GM21737 (cell line): ENCODE results near the gene LAYN.

ENCODE experiments used
- ATAC-seq: cut with Tn5 transposase; IDR thresholded peaks from one replicate; pipeline ENCODE4 v1.9.1; 2021; ENCODE audit warnings: mild to moderate bottlenecking, moderate library complexity; ENCODE audit not compliant: unreplicated experiment

The LAYN gene

DNA sequence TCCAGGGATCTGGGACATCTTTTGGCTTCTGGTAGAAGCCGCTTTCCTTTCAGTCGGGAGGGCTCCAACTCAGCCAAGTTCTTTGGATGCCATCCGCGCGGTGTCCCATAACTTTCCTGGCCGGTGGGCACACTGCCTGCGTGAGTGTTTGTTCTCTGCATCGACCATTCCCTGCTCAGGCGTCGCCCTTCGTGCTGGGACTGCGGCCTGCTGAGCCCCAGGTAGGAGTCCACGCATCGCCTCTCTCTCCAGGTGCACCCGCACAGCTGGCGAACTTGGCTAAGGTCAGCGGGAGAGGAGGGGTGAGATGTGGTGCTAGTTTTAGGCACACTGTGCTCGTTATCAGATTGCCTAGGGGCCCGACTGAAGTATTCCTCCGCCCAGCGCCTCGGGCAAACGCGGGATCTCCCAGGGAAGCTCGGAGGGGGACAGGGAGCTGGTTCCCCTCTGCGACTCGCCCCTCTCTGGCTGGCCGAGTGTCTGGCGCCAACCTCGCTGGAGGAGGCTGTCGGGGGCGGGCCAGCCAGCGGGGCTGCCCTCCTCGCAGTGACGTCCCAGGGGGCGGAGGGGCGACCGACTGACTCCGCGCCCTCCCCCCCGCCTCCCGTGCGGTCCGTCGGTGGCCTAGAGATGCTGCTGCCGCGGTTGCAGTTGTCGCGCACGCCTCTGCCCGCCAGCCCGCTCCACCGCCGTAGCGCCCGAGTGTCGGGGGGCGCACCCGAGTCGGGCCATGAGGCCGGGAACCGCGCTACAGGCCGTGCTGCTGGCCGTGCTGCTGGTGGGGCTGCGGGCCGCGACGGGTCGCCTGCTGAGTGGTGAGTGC, at the start of gene LAYN:
Gene LAYN (plus strand): TSS at position 607 of the 823 bp plus-strand sequence. CDS start 124 bp downstream, at position 731.
- no peak for ATAC-seq

DNA sequence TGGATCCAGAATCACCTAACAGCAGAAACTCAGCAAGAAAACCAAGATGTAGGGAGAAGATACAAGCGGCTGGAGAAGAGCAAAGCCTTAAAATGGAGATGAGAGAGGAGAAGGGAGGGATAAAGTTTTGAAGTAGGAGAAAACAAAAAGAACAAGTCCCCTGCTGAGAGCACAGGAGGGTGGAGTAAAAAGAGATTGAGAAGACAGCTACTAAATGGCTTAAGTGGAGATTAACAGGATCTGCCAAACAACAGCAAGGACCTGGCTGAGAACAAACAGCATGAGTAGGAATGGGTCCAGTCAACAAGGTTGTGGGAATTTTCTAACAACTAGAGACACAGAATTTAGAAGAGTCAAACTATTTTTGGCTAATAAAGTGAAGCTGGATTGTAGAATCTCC, 46.5 kb upstream of the LAYN start:
- ATAC-seq = no peak

GRCh38 chr11:111499483-111499882, 41.0 kb upstream of the LAYN start:
- no peak for ATAC-seq

- no peak for ATAC-seq
These were observed 40.0 kb upstream of the LAYN start for GRCh38 chr11:111500481-111500880.

DNA sequence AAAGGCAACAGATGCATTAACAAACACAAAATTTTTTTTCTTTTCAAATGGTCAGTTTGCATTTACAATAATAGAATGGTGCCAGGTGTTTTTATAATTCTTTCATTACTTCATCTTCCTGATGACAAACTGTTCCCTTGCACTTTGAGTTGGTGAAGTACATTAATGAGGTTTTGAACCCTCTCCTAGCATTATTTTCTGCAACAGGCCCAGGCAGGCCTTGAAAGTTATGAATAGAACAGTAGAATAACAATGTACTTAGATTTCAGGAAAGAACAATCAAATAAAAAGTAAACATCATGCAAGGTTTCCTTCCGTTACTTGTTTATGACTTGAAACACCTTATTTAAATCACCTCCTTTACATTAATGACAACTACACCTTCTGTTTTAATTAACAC, 37.9 kb upstream of the LAYN start:
- ATAC-seq = no peak

GRCh38 chr11:111510311-111510710, 30.2 kb upstream of the LAYN start:
- no peak for ATAC-seq

DNA sequence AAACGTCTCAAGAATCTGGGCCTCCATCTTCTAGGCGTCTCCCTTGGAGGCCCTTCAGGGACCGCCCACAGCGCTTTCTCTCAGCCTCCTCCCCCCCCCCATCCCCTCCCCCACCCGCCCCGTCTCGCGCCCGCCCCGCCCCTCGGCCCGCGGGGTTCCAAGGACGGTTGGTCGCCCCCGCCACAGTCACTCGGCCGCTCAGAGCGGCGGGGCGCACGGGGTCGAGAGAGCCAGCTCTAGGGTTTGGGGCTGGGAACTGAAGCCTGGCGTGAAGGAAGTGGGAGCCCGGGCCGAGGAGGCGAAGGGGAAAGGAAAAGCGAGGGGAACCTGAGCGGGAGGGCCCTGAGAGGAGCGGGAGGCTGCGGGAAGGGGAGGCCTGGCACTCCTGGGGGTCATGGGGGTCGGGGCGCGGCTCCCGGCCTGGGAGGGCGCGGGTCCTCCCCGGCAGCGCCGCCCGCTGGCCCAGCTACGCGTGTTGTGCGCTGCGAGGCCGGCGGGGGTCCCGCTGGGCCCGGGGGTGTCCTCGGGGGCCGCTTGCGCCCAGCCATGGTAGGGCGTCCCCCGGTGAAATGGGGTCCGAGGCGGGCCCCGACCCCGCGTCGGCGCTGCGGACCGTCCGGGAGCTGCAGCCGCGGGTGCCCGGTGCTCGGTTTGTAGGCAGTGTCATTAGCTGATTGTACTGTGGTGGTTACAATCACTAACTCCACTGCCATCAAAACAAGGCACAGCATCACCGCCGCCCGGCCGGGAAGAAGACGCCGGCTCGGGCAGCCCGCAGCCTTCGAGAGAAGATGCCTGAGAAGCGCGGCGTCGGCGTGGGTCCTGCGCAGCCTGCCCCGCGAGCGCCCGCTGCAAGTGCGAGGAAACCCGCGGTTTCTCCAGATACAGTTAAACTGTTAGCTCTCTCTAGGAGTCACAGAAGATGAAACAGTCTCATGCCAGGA, 28.0 kb upstream of the LAYN start, which contains the start of gene BTG4:
Gene BTG4 (minus strand): TSS at position 91 of the 944 bp plus-strand sequence. CDS start 13,610 bp downstream, outside the sequence.
- no peak for ATAC-seq

GRCh38 chr11:111513240-111513605, 27.3 kb upstream of the LAYN start:
- no peak for ATAC-seq

GRCh38 chr11:111514216-111515031, 26.1 kb upstream of the LAYN start, which contains the start of gene HOATZ:
Gene HOATZ (plus strand): TSS chr11:111514778. CDS start chr11:111514785, 7 bp downstream.
- ATAC-seq = no peak

DNA sequence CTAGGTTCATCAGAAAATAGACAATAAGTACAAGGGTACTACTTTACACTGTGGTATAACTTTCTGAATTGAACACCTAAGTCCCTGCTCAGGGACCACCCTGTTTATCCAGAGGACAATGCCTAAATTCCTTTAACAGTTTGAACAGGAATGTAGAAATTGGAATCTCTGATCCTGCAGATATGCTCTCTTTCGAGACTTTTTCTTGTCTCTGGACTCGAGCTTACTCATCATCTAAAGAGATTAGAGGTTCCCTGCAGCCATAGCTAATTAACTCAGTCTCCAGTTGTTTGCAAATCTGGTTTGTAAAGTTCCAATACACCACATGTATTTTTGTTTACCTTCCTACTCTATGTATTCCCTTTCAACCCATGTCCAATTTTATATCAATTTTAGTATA, 24.9 kb upstream of the LAYN start:
- no peak for ATAC-seq

DNA sequence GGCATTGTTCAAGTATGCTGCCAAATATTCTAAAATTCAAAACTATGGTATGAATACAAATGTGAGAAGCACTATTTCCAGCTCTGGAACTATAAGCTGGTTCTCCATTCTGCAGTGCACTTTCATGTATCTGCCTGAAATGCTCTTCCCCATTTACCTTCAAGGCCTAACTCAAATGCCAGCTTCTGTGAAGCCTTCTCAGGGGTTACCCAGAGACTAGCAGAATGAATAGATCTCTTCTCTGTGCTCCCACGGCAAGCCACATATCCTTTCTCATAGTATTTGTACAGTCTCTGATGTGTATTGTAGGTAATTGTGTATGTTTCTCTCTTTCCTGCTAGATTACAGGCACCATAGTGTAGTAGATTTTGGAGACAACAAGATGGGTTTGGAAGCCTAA, 21.9 kb upstream of the LAYN start:
- no peak for ATAC-seq

DNA sequence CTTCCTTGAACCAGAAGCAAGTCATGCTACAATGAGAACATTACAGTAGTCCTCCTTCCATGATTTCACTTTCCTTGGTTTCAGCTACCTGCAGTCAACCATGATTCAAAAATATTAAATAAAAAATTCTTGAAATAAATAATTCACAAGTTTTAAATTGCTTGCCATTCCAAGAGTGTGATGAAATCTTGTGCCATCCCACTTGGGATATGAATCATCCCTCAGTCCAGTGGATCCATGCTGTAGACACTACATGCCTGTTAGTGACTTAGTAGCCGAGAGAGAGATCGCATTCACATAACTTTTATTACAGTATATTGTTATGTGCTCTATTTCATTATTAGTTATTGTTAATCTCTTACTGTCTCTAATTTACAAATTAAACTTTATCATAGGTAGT, 20.0 kb upstream of the LAYN start:
- ATAC-seq = no peak

DNA sequence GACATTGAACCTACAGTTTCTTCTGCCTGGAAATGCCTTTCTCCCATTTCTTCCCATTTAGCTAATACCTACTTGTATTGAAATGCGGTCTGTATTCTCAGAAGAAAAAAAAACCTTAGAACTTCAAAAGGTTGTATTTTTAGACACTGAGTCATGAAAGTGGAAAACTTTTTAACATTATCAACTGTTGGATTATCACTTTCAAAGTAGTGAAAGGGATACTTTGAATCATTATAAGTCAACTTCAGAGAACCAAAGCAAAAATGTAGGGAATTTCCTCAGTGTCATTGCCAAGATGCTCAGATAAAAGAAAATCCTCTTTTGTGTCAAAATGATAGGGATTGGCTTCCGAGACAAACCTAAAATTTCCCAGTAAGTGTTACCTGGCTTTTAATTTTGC, 19.4 kb upstream of the LAYN start:
- ATAC-seq = no peak

GRCh38 chr11:111522426-111522825, 18.1 kb upstream of the LAYN start:
- ATAC-seq = no peak

- ATAC-seq = no peak
These were observed 17.2 kb upstream of the LAYN start for GRCh38 chr11:111523343-111523742.

- ATAC-seq = no peak
These were observed 16.5 kb upstream of the LAYN start for GRCh38 chr11:111524056-111524455.

- no peak for ATAC-seq
These were observed 15.1 kb upstream of the LAYN start for GRCh38 chr11:111525456-111525855.

GRCh38 chr11:111526501-111526900, 14.0 kb upstream of the LAYN start:
- no peak for ATAC-seq

- ATAC-seq = no peak
These were observed 13.2 kb upstream of the LAYN start for GRCh38 chr11:111527279-111527678.

DNA sequence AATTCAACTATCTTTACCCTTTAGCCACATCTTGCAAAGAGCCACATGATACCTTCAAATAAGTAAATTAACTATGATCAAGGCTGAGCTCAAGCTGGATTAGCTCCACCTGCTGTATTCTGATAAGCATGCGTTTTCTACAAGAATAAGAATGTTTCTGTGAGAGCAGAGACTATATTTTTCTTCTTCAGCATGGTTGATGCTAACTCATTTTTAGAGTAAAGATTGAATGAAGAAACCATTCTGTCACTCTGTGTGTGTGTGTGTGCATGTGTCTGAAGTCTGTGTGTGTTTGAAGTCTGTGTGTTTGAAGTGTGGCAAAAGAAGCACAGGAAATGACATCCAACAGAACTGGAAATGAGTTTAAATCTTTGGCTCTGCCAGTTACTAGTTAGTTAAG, 12.0 kb upstream of the LAYN start:
- no peak for ATAC-seq

GRCh38 chr11:111530091-111530490, 10.4 kb upstream of the LAYN start:
- ATAC-seq = no peak
